H1 (cell line): ENCODE data around the gene DUSP18.

Source experiments
- CEBPB ChIP-seq: IDR thresholded peaks from 2 replicates; pipeline ENCODE4 v1.6.1; 2012; ENCODE audit warnings: low read depth, low read length
- EP300 ChIP-seq, 2 experiments: IDR thresholded peaks; 1 replicate in 1 of 2; 2 replicates in 1 of 2; pipeline ENCODE4 v1.6.1; 2011 to 2012; ENCODE audit warnings: low read depth in 2 of 2, low read length in 2 of 2, mild to moderate bottlenecking in 2 of 2, borderline replicate concordance in 1 of 2, inconsistent platforms in 1 of 2, moderate library complexity in 1 of 2
- EZH2 ChIP-seq: fragments of 200-600 bp; sonication (generic); IDR thresholded peaks from 2 replicates; pipeline ENCODE4 v1.7.1; 2012; ENCODE audit warnings: low read depth, mild to moderate bottlenecking, moderate library complexity, low read length, inconsistent platforms; ENCODE audit not compliant: severe bottlenecking
- TF ChIP-seq, protein P1 (sequence below): IDR thresholded peaks from 2 replicates; pipeline ENCODE4 v1.6.1; 2011; ENCODE audit warnings: low read depth, mild to moderate bottlenecking, low read length; ENCODE audit not compliant: insufficient read depth

DNA sequence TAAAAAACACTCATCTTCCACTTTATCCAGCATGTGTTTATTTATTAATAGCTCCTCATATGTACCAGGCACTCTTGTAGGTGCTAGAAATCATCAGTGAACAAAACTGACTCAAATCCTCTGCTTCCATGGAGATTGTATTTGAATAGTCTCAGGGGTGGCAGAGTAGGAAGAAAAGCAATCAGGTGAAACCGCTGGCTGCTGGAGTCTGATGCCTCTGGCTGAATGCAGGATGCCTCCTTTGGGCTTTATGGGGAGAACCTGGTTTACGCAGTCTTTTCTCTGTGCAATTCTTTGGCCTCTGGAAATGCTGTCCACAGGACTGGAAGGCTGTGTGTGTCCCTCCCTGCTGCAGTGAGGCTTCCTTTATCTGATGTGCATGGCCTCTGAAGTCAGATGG is 14.2 kb upstream of the DUSP18 start:
- no peak for TF ChIP-seq EP300 (IDR thresholded peaks at IDR 0.05; ENCODE audit: borderline replicate concordance in 1 of 2, low read depth in 2 of 2, low read length in 2 of 2)
- TF ChIP-seq CEBPB = no peak
- TF ChIP-seq, protein P1, sequence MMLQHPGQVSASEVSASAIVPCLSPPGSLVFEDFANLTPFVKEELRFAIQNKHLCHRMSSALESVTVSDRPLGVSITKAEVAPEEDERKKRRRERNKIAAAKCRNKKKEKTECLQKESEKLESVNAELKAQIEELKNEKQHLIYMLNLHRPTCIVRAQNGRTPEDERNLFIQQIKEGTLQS = no peak
- no peak for TF ChIP-seq EZH2
